Mucosa of descending colon (tissue), 3 donors: Measurements from ENCODE around the gene HJURP. TPM values are rescaled to one million over a fixed set of nuclear protein-coding genes. Genes with fewer than 3 reads are reported as not detected.

ENCODE experiments used
- ATAC-seq: fragments of 200-7000 bp; cut with Tn5 transposase; one replicate; pipeline ENCODE4 v1.9.1; 2020; ENCODE audit warnings: mild to moderate bottlenecking, moderate library complexity
- DNase-seq, 3 donors: peaks; one replicate each; pipeline ENCODE4 v3.0.0-alpha.2; 2020
- H3K36me3 ChIP-seq: fragments of 200-600 bp; one replicate; pipeline ENCODE4 v1.8.0; 2021; ENCODE audit warnings: low read depth, mild to moderate bottlenecking
- H3K4me1 ChIP-seq: fragments of 200-600 bp; one replicate; pipeline ENCODE4 v1.8.0; 2021; ENCODE audit warnings: low read depth, mild to moderate bottlenecking
- H3K4me3 ChIP-seq: fragments of 200-600 bp; one replicate; pipeline ENCODE4 v1.8.0; 2021; ENCODE audit warnings: mild to moderate bottlenecking
- H3K9me3 ChIP-seq: fragments of 200-600 bp; one replicate; pipeline ENCODE4 v1.8.0; 2021; ENCODE audit warnings: mild to moderate bottlenecking
- CTCF ChIP-seq: fragments of 200-600 bp; IDR thresholded peaks from one replicate; pipeline ENCODE4 v1.8.0; 2022; ENCODE audit warnings: antibody characterized with exemption, mild to moderate bottlenecking
- intact Hi-C, 2 donors: fragments of 100-400 bp; cut with DNase I in 1 of 2; cut with micrococcal nuclease in 1 of 2; formaldehyde crosslinking; loops; one replicate each; pipeline versions ENCODE4 v1.11.0 to v1.11.1; 2022; cut with DNase I, micrococcal nuclease
- total RNA-seq, 3 donors: library from RNA; stranded (reverse); fragmentation: NEBNext Ultra II Directional in 2 of 3; extraction: Animal tissue kit (Norgen Biotek cat#: 25700) in 2 of 3; gene quantifications; one replicate each; pipeline versions ENCODE4 v1.2.1 to v1.2.4, GENCODE V29; 2021 to 2023
- donor health status: DM: no; HTN: no; CAD: no; lungs with moderate emphysema.
- donor health status: DM: no; HTN: no; CAD: no.
- donor health status: DM: no; HTN: yes; CAD: no.

HJURP gene
- total RNA-seq, 3 donors from 2014 or later: 1.7 to 9.8 (median 3.6) TPM

- no peak overlapping the region for H3K4me3 ChIP-seq
- intact Hi-C loops: no loop called here
- DNase-seq (no peak), ATAC-seq (no peak)
- H3K4me1 ChIP-seq: peaks cover 4% of the 10 kb centered on the region
- no peaks in the 10 kb centered on the region for H3K36me3 ChIP-seq
- TF ChIP-seq CTCF: no peak
- no peaks in the 10 kb centered on the region for H3K9me3 ChIP-seq
Observed at GRCh38 chr2:233851169-233851568, 3.2 kb downstream of the HJURP start.

DNA sequence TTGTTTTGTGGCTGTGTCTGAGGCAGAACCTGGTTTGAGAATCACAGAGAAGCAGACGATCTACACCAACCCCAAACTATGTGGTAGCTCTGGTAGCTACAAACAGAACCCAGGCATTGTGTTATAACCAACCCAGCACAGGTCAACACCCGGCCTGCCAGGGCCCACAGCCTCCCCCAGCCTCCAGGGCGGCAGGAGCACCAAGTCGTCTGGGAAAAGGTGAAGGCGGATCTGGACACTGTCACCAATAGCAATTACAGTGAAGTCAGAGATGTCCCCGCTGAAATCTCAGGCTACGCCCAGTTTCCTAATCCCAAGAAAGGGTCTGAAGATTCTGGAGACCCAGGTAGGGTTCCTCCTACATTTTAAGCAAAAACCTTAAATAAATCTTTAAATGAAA lies 3.6 kb downstream of the HJURP start:
- intact Hi-C loops: no loop called here
- no peak overlapping the region for H3K4me3 ChIP-seq
- no peaks in the 10 kb centered on the region for H3K9me3 ChIP-seq
- ATAC-seq (no peak), DNase-seq (no peak)
- H3K4me1 ChIP-seq: peaks cover 4% of the 10 kb centered on the region
- H3K36me3 ChIP-seq: no peaks in the 10 kb centered on the region
- no peak for TF ChIP-seq CTCF

GRCh38 chr2:233849607-233850271 lies 4.6 kb downstream of the HJURP start:
- TF ChIP-seq CTCF: no peak
- no peaks in the 10 kb centered on the region for H3K9me3 ChIP-seq
- H3K4me1 ChIP-seq: peaks cover 4% of the 10 kb centered on the region
- no peaks in the 10 kb centered on the region for H3K36me3 ChIP-seq
- no peak overlapping the region for H3K4me3 ChIP-seq
- intact Hi-C loops: no loop called here
- no peak for ATAC-seq
- no peak for DNase-seq

DNA sequence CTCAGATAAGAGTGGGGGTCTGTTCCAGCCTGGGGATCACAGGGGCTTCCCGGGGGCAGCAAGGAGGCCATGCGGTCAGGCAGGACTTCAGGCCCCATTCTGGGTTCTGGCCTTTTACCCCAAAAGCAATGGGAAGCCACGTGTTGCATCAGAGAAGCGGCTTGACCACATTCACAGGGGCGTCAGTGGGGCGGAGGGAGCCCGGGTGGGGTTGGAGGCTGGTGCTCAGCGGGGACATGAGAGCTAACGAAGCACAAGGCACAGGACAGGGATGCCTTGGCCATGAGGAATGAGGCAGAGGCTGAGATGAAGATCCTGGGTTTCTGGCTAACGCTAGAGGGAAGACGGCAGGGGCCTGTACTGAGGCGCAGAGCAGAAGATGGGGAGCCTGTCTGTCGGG lies 6.1 kb downstream of the HJURP start:
- intact Hi-C loops: no loop called here
- DNase-seq (no peak), ATAC-seq (no peak)
- TF ChIP-seq CTCF: no peak
- Histone ChIP-seq H3K4me3 (no peak overlapping the region), H3K9me3 (no peaks in the 10 kb centered on the region), H3K36me3 (no peaks in the 10 kb centered on the region), H3K4me1 (no peaks in the 10 kb centered on the region)

DNA sequence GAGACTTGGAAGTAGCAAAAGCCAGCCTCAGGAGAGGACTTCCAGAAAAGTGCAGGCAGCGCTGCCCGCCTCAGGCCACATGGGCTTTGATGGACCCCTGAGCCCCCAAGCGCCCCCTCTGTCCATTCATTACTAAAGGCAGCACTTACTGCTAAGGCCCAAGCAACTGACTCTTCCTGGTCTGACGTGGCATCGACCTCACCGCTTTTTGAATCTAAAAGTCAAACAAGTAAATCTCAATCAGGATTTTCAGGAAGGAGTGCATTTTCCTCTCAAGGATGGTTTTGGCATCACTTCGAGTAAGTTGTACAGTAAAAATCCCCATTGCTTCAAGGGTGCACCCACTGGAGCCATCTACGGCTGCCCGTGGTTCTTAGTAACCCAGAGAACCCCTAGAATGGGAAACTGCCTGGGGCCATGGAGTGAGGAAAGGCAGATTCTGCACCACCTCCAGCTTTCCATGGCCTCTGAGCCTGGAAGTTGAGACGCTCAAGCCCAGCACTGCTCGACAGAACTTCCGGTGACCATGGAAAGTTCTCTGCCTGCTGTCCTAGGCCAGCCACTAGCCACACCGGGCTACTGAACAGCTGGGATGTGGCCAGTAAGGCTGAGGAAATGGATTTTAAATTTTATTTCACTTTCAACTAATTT lies 7.0 kb downstream of the HJURP start:
- Histone ChIP-seq H3K36me3 (no peaks in the 10 kb centered on the region), H3K9me3 (no peaks in the 10 kb centered on the region), H3K4me3 (no peak overlapping the region), H3K4me1 (no peaks in the 10 kb centered on the region)
- ATAC-seq (no peak), DNase-seq (no peak)
- TF ChIP-seq CTCF: no peak
- intact Hi-C loops: no loop called here
